ENCODE measurements around the gene FGFR2. TPM values are rescaled to one million over a fixed set of nuclear protein-coding genes. Genes with fewer than 3 reads are reported as not detected.
A peak's percentile ranks its signal among the peaks of the same experiment; 100 is the strongest.

The FGFR2 gene
- total RNA-seq, 1 experiment from 2014 or later = 135 TPM

DNA sequence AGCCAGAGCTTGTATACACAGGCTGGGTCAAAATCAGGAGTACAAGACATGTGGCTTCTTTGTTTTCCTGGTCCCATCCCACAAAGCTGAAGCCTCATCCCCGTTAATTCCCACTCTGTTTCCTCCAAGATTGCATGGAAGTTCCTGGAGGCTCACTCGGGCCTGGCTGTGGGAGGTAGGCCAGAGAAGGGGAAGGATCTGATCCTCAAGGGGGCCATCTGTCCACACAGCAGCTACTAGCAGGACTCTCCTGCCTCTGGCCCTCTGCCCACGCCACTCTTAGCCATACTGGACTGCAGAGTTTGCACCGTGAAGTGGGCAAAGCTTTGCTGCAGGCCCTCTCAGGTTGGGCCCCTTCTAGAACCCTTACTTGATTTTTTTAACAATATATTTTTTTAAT, 160.6 kb downstream of the FGFR2 start:
- H2BK15ac ChIP-seq (ENCODE audit: low read depth, low read length) = no peak overlapping the region
- no peaks in the 10 kb centered on the region; a peak in 2 of 7 replicates for H3K36me3 Mint-ChIP-seq (ENCODE audit: insufficient read depth in 1 of 3, low read depth in 3 of 3)
- H3K23me2 ChIP-seq (ENCODE audit: insufficient read length, low read depth, low read length, poor library complexity, severe bottlenecking) = no peaks in the 10 kb centered on the region
- H4K91ac ChIP-seq (ENCODE audit: insufficient read length, low read depth, low read length) = no peak overlapping the region
- H3T11ph ChIP-seq (ENCODE audit: low read length) = no peak overlapping the region
- no peak overlapping the region for H3K4me2 ChIP-seq (ENCODE audit: insufficient read depth, insufficient read length, low read length)
- H3K14ac ChIP-seq (ENCODE audit: insufficient read depth, low read length) = peak overlapping the region; percentile 31
- no peaks in the 10 kb centered on the region for H3K9me3 Mint-ChIP-seq
- H2BK120ac ChIP-seq (ENCODE audit: low read depth, low read length, poor library complexity, severe bottlenecking) = no peak overlapping the region
- no peak overlapping the region for H3K27ac Mint-ChIP-seq
- no peak overlapping the region for H3K4ac ChIP-seq (ENCODE audit: low read depth, low read length)
- no peaks in the 10 kb centered on the region for H3K79me2 ChIP-seq (ENCODE audit: insufficient read depth, low read length)
- no peak overlapping the region for H3K18ac ChIP-seq (ENCODE audit: insufficient read length, low read depth, low read length)
- H3K9ac ChIP-seq (ENCODE audit: extremely low read depth, insufficient read length, low read length) = no peak overlapping the region
- H2BK12ac ChIP-seq (ENCODE audit: insufficient read length, low read depth, low read length) = no peak overlapping the region
- no peak overlapping the region for H2BK5ac ChIP-seq (ENCODE audit: insufficient read length, low read length)
- no peak overlapping the region for H3K27ac ChIP-seq (ENCODE audit: insufficient read length, low read depth, low read length)
- TF ChIP-seq, protein P1, sequence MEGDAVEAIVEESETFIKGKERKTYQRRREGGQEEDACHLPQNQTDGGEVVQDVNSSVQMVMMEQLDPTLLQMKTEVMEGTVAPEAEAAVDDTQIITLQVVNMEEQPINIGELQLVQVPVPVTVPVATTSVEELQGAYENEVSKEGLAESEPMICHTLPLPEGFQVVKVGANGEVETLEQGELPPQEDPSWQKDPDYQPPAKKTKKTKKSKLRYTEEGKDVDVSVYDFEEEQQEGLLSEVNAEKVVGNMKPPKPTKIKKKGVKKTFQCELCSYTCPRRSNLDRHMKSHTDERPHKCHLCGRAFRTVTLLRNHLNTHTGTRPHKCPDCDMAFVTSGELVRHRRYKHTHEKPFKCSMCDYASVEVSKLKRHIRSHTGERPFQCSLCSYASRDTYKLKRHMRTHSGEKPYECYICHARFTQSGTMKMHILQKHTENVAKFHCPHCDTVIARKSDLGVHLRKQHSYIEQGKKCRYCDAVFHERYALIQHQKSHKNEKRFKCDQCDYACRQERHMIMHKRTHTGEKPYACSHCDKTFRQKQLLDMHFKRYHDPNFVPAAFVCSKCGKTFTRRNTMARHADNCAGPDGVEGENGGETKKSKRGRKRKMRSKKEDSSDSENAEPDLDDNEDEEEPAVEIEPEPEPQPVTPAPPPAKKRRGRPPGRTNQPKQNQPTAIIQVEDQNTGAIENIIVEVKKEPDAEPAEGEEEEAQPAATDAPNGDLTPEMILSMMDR (conservative IDR thresholded peaks at IDR 0.05) = no peak
- no peaks in the 10 kb centered on the region for H3K9me3 ChIP-seq (ENCODE audit: control insufficient read depth, low read depth, low read length)
- H2AK5ac ChIP-seq (ENCODE audit: insufficient read length, low read length) = no peak overlapping the region
- no peak overlapping the region for H3K56ac ChIP-seq (ENCODE audit: insufficient read length, low read depth, low read length)
- H3K23ac ChIP-seq (ENCODE audit: insufficient read length, low read depth, low read length) = no peak overlapping the region
- H2AFZ ChIP-seq (ENCODE audit: low read length) = no peak overlapping the region
- H3K4me1 Mint-ChIP-seq = peaks cover 24 to 33% of the 10 kb centered on the region in 2 experiments
- DNase-seq = no peak
- H4K5ac ChIP-seq (ENCODE audit: insufficient read length, low read depth, low read length) = no peak overlapping the region
- no peak overlapping the region for H4K8ac ChIP-seq (replicated peaks; ENCODE audit: insufficient read length, low read depth, low read length)
- no CpG with 5 or more reads among the region's 4 CpGs for WGBS (ENCODE audit: extremely low coverage, insufficient read length, low lambda C conversion rate)
- H3K4me3 Mint-ChIP-seq = no peak overlapping the region
- no peak overlapping the region for H2BK20ac ChIP-seq (ENCODE audit: low read depth, low read length, poor library complexity, severe bottlenecking)
- no peaks in the 10 kb centered on the region; the same call in 1 of the 2 replicates for H3K27me3 Mint-ChIP-seq (ENCODE audit: low read depth)
- no peaks in the 10 kb centered on the region for H3K27me3 ChIP-seq (ENCODE audit: insufficient read depth, low read length)
- no peaks in the 10 kb centered on the region for H3K79me1 ChIP-seq (ENCODE audit: insufficient read depth, low read depth, low read length, poor library complexity, severe bottlenecking)
- H4K20me1 ChIP-seq (ENCODE audit: control insufficient read depth, insufficient read depth, insufficient read length) = no peaks in the 10 kb centered on the region
- H3K4me1 ChIP-seq (ENCODE audit: insufficient read depth, low read length) = no peaks in the 10 kb centered on the region

All from H9 (cell line).